ENCODE data around the gene C11orf68.
A peak's percentile ranks its signal among the peaks of the same experiment; 100 is the strongest.
"Not testable (repeated sequence)": the region's sequence is repeated elsewhere in the genome, so short reads cannot be mapped to it uniquely, and the experiment has no call there.

Gene C11orf68

GRCh38 chr11:65918211-65919140 is at the start of gene C11orf68:
Gene C11orf68 (minus strand): TSS chr11:65919062. CDS start chr11:65919031, 31 bp downstream.
- DNase-seq = peak in 1 of 2 experiments; percentile 88

GRCh38 chr11:65967329-65967934 is 48.6 kb upstream of the C11orf68 start:
- DNase-seq = no peak
- TF ChIP-seq POLR2A (IDR thresholded peaks at IDR 0.05; ENCODE audit: low read length) (no peak), GATA1 (IDR thresholded peaks at IDR 0.05; ENCODE audit: low read depth, low read length) (no peak)

More at GRCh38 chr11:65918211-65919140, at the start of gene C11orf68:
- TF ChIP-seq GATA1 (IDR thresholded peaks at IDR 0.05; ENCODE audit: low read depth, low read length) (no peak), POLR2A (IDR thresholded peaks at IDR 0.05; ENCODE audit: low read length) (peak; percentile 37)

GRCh38 chr11:65965986-65966762 is 47.3 kb upstream of the C11orf68 start:
- no peak for DNase-seq
- TF ChIP-seq POLR2A (IDR thresholded peaks at IDR 0.05; ENCODE audit: low read length) (no peak), GATA1 (IDR thresholded peaks at IDR 0.05; ENCODE audit: low read depth, low read length) (no peak)

- DNase-seq = no peak
- no peak for TF ChIP-seq POLR2A (IDR thresholded peaks at IDR 0.05; ENCODE audit: low read length)
- no peak for TF ChIP-seq GATA1 (IDR thresholded peaks at IDR 0.05; ENCODE audit: low read depth, low read length)
Observed at GRCh38 chr11:65964906-65965305, 46.0 kb upstream of the C11orf68 start.

- TF ChIP-seq GATA1 (IDR thresholded peaks at IDR 0.05; ENCODE audit: low read depth, low read length) (no peak), POLR2A (IDR thresholded peaks at IDR 0.05; ENCODE audit: low read length) (no peak)
- no peak for DNase-seq
Observed at GRCh38 chr11:65962141-65962564, 43.3 kb upstream of the C11orf68 start.

- no peak for TF ChIP-seq GATA1 (IDR thresholded peaks at IDR 0.05; ENCODE audit: low read depth, low read length)
- TF ChIP-seq POLR2A (IDR thresholded peaks at IDR 0.05; ENCODE audit: low read length) = peak; percentile 98
- DNase-seq = peak; percentile 98
Observed at GRCh38 chr11:65961267-65962140, 42.6 kb upstream of the C11orf68 start, which contains the start of gene SART1. Gene SART1 (plus strand): TSS chr11:65961734. CDS start chr11:65961781, 47 bp downstream.

- no peak for DNase-seq
- TF ChIP-seq POLR2A (IDR thresholded peaks at IDR 0.05; ENCODE audit: low read length) = no peak
- TF ChIP-seq GATA1 (IDR thresholded peaks at IDR 0.05; ENCODE audit: low read depth, low read length) = no peak
Observed at GRCh38 chr11:65960824-65961266, 42.0 kb upstream of the C11orf68 start.

- DNase-seq = no peak
- no peak for TF ChIP-seq GATA1 (IDR thresholded peaks at IDR 0.05; ENCODE audit: low read depth, low read length)
- no peak for TF ChIP-seq POLR2A (IDR thresholded peaks at IDR 0.05; ENCODE audit: low read length)
Observed at GRCh38 chr11:65958774-65959420, 40.0 kb upstream of the C11orf68 start.

GRCh38 chr11:65958291-65958690 is 39.4 kb upstream of the C11orf68 start:
- no peak for DNase-seq
- TF ChIP-seq POLR2A (IDR thresholded peaks at IDR 0.05; ENCODE audit: low read length) = no peak
- no peak for TF ChIP-seq GATA1 (IDR thresholded peaks at IDR 0.05; ENCODE audit: low read depth, low read length)

- no peak for DNase-seq
Observed at GRCh38 chr11:65954771-65955170, 35.9 kb upstream of the C11orf68 start.

GRCh38 chr11:65953471-65953870 is 34.6 kb upstream of the C11orf68 start:
- TF ChIP-seq GATA1 (IDR thresholded peaks at IDR 0.05; ENCODE audit: low read depth, low read length) = no peak
- TF ChIP-seq POLR2A (IDR thresholded peaks at IDR 0.05; ENCODE audit: low read length) = no peak
- no peak for DNase-seq

More at GRCh38 chr11:65954771-65955170, 35.9 kb upstream of the C11orf68 start:
- no peak for TF ChIP-seq POLR2A (IDR thresholded peaks at IDR 0.05; ENCODE audit: low read length)
- no peak for TF ChIP-seq GATA1 (IDR thresholded peaks at IDR 0.05; ENCODE audit: low read depth, low read length)

GRCh38 chr11:65952052-65952521 is 33.2 kb upstream of the C11orf68 start:
- TF ChIP-seq POLR2A (IDR thresholded peaks at IDR 0.05; ENCODE audit: low read length) (no peak), GATA1 (IDR thresholded peaks at IDR 0.05; ENCODE audit: low read depth, low read length) (no peak)
- DNase-seq = no peak

GRCh38 chr11:65951641-65952040 is 32.8 kb upstream of the C11orf68 start:
- not testable (repeated sequence) for DNase-seq

- DNase-seq = not testable (repeated sequence)
Observed at GRCh38 chr11:65950711-65951110, 31.8 kb upstream of the C11orf68 start.

Data from erythroblast (primary cell).